MCF 10A (cell line): Measurements from ENCODE around the gene ACAA1. TPM values are rescaled to one million over a fixed set of nuclear protein-coding genes. Genes with fewer than 3 reads are reported as not detected.

Experiments used
- BruUV-seq: library from RNA; stranded (reverse); fragments of 400-500 nt; replicated peaks from 2 replicates; lab custom pipeline; 2021; lab: Mats Ljungman, UMichigan
- CTCF ChIA-PET: fragments of 300-600 bp; sonication (Branson Sonifier 250); formaldehyde crosslinking; extraction: SDS; loops from one replicate; lab custom pipeline; 2021; ENCODE audit warnings: antibody characterized with exemption, inconsistent platforms; lab: Yijun Ruan, JAX
- POLR2A ChIA-PET: fragments of 300-600, 350-650 bp; sonication (Branson Sonifier 250); formaldehyde crosslinking; extraction: SDS; loops from one replicate; lab custom pipeline; 2020; ENCODE audit warnings: antibody characterized with exemption, inconsistent platforms; lab: Yijun Ruan, JAX
- DNase-seq: peaks from one replicate; pipeline ENCODE4 v3.0.0-alpha.2; 2018; ENCODE audit not compliant: unreplicated experiment
- H3K27ac Mint-ChIP-seq: one replicate; pipeline ENCODE4 v1.8.0; 2022; ENCODE audit warnings: mild to moderate bottlenecking, low read depth, mixed read lengths; ENCODE audit not compliant: unreplicated experiment
- H3K27me3 Mint-ChIP-seq: one replicate; pipeline ENCODE4 v1.8.0; 2022; ENCODE audit warnings: mixed read lengths; ENCODE audit not compliant: insufficient read depth, unreplicated experiment
- H3K36me3 Mint-ChIP-seq: one replicate; pipeline ENCODE4 v1.8.0; 2022; ENCODE audit warnings: mild to moderate bottlenecking, moderate library complexity, mixed read lengths; ENCODE audit not compliant: insufficient read depth, unreplicated experiment
- H3K4me1 Mint-ChIP-seq: one replicate; pipeline ENCODE4 v1.8.0; 2022; ENCODE audit warnings: mixed read lengths; ENCODE audit not compliant: insufficient read depth, unreplicated experiment
- H3K4me3 Mint-ChIP-seq: one replicate; pipeline ENCODE4 v1.8.0; 2022; ENCODE audit warnings: mild to moderate bottlenecking, moderate library complexity, mixed read lengths; ENCODE audit not compliant: unreplicated experiment
- H3K9me3 Mint-ChIP-seq: one replicate; pipeline ENCODE4 v1.8.0; 2022; ENCODE audit warnings: mixed read lengths; ENCODE audit not compliant: unreplicated experiment
- intact Hi-C: fragments of 100-400 bp; cut with micrococcal nuclease; formaldehyde crosslinking; loops from 2 replicates; pipeline ENCODE4 v1.14.1; 2022
- total RNA-seq: library from RNA; stranded (reverse); gene quantifications from 2 replicates; pipeline ENCODE4 v1.2.3, GENCODE V29; 2022
- TF ChIP-seq, protein P1 (sequence below): fragments of 200-600 bp; IDR thresholded peaks from one replicate; pipeline ENCODE4 v1.8.0; 2022; ENCODE audit warnings: antibody characterized with exemption, mild to moderate bottlenecking; ENCODE audit not compliant: unreplicated experiment

Gene ACAA1
- total RNA-seq, 1 experiment from 2014 or later, result 46.7 TPM

- CTCF ChIA-PET, result interaction anchor here (0.6 to 1.5 kb wide), 6 partner anchors 14 to 313 kb away, joined by 3 to 4 read pairs (median 3); no protein-coding TSS in a partner anchor
- Mint-ChIP-seq H3K36me3 (peaks cover 18% of the 10 kb centered on the region), H3K9me3 (no peaks in the 10 kb centered on the region), H3K4me3 (no peak overlapping the region), H3K27me3 (no peaks in the 10 kb centered on the region), H3K27ac (peak overlapping the region; percentile 93), H3K4me1 (peaks cover 52% of the 10 kb centered on the region)
- no peak for DNase-seq
- no TSS peak for BruUV-seq
- TF ChIP-seq, protein P1, sequence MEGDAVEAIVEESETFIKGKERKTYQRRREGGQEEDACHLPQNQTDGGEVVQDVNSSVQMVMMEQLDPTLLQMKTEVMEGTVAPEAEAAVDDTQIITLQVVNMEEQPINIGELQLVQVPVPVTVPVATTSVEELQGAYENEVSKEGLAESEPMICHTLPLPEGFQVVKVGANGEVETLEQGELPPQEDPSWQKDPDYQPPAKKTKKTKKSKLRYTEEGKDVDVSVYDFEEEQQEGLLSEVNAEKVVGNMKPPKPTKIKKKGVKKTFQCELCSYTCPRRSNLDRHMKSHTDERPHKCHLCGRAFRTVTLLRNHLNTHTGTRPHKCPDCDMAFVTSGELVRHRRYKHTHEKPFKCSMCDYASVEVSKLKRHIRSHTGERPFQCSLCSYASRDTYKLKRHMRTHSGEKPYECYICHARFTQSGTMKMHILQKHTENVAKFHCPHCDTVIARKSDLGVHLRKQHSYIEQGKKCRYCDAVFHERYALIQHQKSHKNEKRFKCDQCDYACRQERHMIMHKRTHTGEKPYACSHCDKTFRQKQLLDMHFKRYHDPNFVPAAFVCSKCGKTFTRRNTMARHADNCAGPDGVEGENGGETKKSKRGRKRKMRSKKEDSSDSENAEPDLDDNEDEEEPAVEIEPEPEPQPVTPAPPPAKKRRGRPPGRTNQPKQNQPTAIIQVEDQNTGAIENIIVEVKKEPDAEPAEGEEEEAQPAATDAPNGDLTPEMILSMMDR, result no peak
- POLR2A ChIA-PET, result interaction anchor here (1.7 to 2.0 kb wide), 2 partner anchors 17 to 35 kb away, joined by 6 to 16 read pairs; partner anchors contain the start of gene ACAA1
- intact Hi-C loops, result no loop called here
Observed at GRCh38 chr3:38171622-38172021, 34.7 kb upstream of the ACAA1 start.

DNA sequence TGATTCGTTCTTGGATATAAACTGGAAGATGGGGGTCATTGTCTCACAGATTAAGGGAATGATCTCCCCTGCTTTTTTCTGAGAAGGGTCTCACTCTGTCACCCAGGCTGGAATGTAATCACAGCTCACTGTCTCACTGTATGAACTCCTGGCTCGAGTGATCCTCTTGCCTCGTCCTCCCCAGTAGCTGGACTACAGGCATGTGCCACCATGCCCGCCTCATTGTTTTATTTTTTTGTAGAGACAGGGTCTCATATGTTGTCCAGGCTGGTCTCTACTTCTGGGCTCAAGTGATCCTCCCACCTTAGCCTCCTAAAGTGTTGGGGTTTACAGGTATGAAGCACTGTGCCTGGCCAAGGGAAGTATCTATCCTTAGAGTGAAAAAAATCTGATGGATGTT is 33.8 kb upstream of the ACAA1 start:
- intact Hi-C loops, result no loop called here
- no peaks in the 10 kb centered on the region for H3K27me3 Mint-ChIP-seq
- BruUV-seq, result no TSS peak
- ChIA-PET CTCF (interaction anchor here (0.6 to 1.5 kb wide), 2 partner anchors 13 to 84 kb away, joined by 3 read pairs; no protein-coding TSS in a partner anchor), POLR2A (interaction anchor here (0.6 to 2.0 kb wide), 3 partner anchors 16 to 34 kb away, joined by 3 to 16 read pairs (median 3); partner anchors contain the start of gene ACAA1)
- peak overlapping the region; percentile 93 for H3K27ac Mint-ChIP-seq
- H3K9me3 Mint-ChIP-seq, result no peaks in the 10 kb centered on the region
- TF ChIP-seq, protein P1, result no peak
- H3K4me1 Mint-ChIP-seq, result peaks cover 51% of the 10 kb centered on the region
- no peak for DNase-seq
- H3K4me3 Mint-ChIP-seq, result no peak overlapping the region
- peaks cover 20% of the 10 kb centered on the region for H3K36me3 Mint-ChIP-seq

GRCh38 chr3:38169027-38169317 is 32.0 kb upstream of the ACAA1 start:
- H3K36me3 Mint-ChIP-seq, result peaks cover 26% of the 10 kb centered on the region
- H3K27me3 Mint-ChIP-seq, result no peaks in the 10 kb centered on the region
- H3K27ac Mint-ChIP-seq, result peak overlapping the region; percentile 93
- TF ChIP-seq, protein P1, result no peak
- no peaks in the 10 kb centered on the region for H3K9me3 Mint-ChIP-seq
- H3K4me1 Mint-ChIP-seq, result peaks cover 39% of the 10 kb centered on the region
- DNase-seq, result no peak
- peak overlapping the region; percentile 87 for H3K4me3 Mint-ChIP-seq
- intact Hi-C loops, result no loop called here
- POLR2A ChIA-PET, result no interaction called here
- no TSS peak for BruUV-seq
- CTCF ChIA-PET, result interaction anchor here (0.7 kb wide), 1 partner anchor 15 kb away, joined by 3 read pairs; no protein-coding TSS in a partner anchor

DNA sequence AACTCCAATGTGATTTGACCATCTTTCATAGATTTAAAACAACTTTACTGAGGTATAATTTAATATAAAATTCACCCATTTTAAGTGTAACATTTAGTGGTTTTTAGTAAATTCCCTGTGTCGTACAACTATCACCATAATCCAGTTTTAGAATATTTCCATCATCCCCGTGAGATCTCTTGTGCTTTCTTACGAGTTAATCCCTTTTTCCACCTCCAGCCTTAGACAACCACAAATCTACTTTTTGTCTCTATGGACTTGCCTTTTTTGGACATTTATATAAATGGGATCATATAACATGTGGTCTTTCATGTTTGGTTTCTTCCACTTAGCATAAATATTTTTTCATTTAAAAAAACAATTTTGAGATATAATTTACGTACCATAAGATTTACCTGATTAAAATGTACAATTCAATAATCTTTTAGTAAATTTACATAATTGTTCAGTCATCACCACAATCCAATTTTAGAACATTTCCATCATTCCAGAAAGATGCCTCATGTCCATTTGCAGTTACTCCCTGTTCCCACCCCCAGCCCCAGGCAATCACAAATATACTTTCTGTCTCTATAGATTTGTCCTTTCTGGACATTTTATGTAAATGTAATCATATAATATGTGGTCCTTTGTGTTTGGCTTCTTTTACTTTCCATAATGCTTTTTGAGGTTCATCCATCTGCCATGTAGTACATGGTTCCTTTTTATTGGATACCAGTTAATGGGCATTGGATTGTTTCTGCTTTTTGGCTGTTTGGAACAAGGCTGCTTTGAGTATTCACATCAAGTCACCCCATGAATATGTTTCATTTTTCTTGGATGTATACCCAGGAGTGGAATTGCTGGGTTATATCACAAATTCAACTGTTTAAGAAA is 31.5 kb upstream of the ACAA1 start:
- no peaks in the 10 kb centered on the region for H3K27me3 Mint-ChIP-seq
- TSS peak; percentile 21 for BruUV-seq
- peak overlapping the region; percentile 87 for H3K4me3 Mint-ChIP-seq
- intact Hi-C loops, result no loop called here
- ChIA-PET CTCF (interaction anchor here (1.7 kb wide), 1 partner anchor 14 kb away, joined by 6 read pairs; no protein-coding TSS in a partner anchor), POLR2A (interaction anchor here (2.4 to 5.8 kb wide), 2 partner anchors 9 to 30 kb away, joined by 10 to 188 read pairs; partner anchors contain the start of genes ACAA1 and MYD88)
- H3K9me3 Mint-ChIP-seq, result no peaks in the 10 kb centered on the region
- TF ChIP-seq, protein P1, result no peak
- DNase-seq, result peak; percentile 53
- peak overlapping the region; percentile 93 for H3K27ac Mint-ChIP-seq
- peaks cover 34% of the 10 kb centered on the region for H3K4me1 Mint-ChIP-seq
- H3K36me3 Mint-ChIP-seq, result peaks cover 26% of the 10 kb centered on the region
